IMR-90 (cell line): Measurements from ENCODE around the gene PRAMEF11.

Experiments used
- BHLHE40 ChIP-seq: fragments of 150-350 bp; IDR thresholded peaks from 2 replicates; pipeline ENCODE4 v1.6.1; 2016; ENCODE audit warnings: mild to moderate bottlenecking, low read depth, low read length
- CEBPB ChIP-seq: IDR thresholded peaks from 2 replicates; pipeline ENCODE4 v1.6.1; 2012; ENCODE audit warnings: low read depth, low read length, improper control_type of control experiment
- CHD1 ChIP-seq: IDR thresholded peaks from 2 replicates; pipeline ENCODE4 v1.6.1; 2012; ENCODE audit warnings: low read depth, low read length, improper control_type of control experiment
- FOS ChIP-seq: fragments of 150-350 bp; IDR thresholded peaks from 2 replicates; pipeline ENCODE4 v1.6.1; 2016; ENCODE audit warnings: low read depth, low read length
- MAZ ChIP-seq: IDR thresholded peaks from 2 replicates; pipeline ENCODE4 v1.6.1; 2012; ENCODE audit warnings: low read depth, mild to moderate bottlenecking, low read length, improper control_type of control experiment, moderate library complexity, borderline replicate concordance
- MXI1 ChIP-seq: IDR thresholded peaks from 2 replicates; pipeline ENCODE4 v1.6.1; 2012; ENCODE audit warnings: low read depth, mild to moderate bottlenecking, low read length, moderate library complexity, borderline replicate concordance
- NFE2L2 ChIP-seq: fragments of 150-350 bp; IDR thresholded peaks from 2 replicates; pipeline ENCODE4 v1.6.1; 2016; ENCODE audit warnings: low read depth, mild to moderate bottlenecking, low read length
- POLR2A ChIP-seq: IDR thresholded peaks from 2 replicates; pipeline ENCODE4 v1.6.1; 2012; ENCODE audit warnings: mild to moderate bottlenecking, low read depth, low read length
- RAD21 ChIP-seq: IDR thresholded peaks from 2 replicates; pipeline ENCODE4 v1.6.1; 2012; ENCODE audit warnings: low read length, improper control_type of control experiment
- RCOR1 ChIP-seq: IDR thresholded peaks from 2 replicates; pipeline ENCODE4 v1.6.1; 2012; ENCODE audit warnings: mild to moderate bottlenecking, low read length, improper control_type of control experiment; ENCODE audit not compliant: insufficient replicate concordance
- RFX5 ChIP-seq: IDR thresholded peaks from 2 replicates; pipeline ENCODE4 v1.8.0; 2012; ENCODE audit warnings: low read depth, mild to moderate bottlenecking, low read length, moderate library complexity
- SMC3 ChIP-seq: fragments of 150-350 bp; IDR thresholded peaks from 2 replicates; pipeline ENCODE4 v1.6.1; 2016; ENCODE audit warnings: low read depth, mild to moderate bottlenecking, antibody characterized with exemption, low read length, moderate library complexity
- USF2 ChIP-seq: fragments of 150-350 bp; IDR thresholded peaks from 2 replicates; pipeline ENCODE4 v1.6.1; 2017; ENCODE audit warnings: mild to moderate bottlenecking, antibody characterized with exemption, low read length, low read depth
- TF ChIP-seq, protein P1 (sequence below): conservative IDR thresholded peaks from 2 replicates; pipeline ENCODE4 v1.5.1; 2012; ENCODE audit warnings: mild to moderate bottlenecking, low read depth, low read length, improper control_type of control experiment

DNA sequence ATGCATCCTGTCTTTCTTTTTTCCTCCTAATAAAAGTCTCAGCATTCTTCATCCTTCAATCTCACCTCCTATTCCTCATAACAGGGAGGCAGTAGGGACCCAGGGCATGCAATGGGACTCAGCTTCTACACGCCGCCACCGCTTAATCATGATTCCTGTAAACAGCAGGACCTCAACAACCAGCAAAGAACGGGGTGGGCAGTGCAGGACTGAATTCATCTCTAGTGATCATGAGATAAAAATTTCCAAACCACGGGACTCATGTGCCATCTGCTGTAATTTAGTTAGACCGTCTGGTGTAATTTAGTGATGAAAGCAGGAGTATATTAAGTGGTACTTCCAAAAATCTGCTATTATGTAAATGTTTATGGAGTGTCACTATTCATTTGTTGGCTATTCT lies 52.3 kb downstream of the PRAMEF11 start:
- TF ChIP-seq SMC3 = no peak
- TF ChIP-seq, protein P1, sequence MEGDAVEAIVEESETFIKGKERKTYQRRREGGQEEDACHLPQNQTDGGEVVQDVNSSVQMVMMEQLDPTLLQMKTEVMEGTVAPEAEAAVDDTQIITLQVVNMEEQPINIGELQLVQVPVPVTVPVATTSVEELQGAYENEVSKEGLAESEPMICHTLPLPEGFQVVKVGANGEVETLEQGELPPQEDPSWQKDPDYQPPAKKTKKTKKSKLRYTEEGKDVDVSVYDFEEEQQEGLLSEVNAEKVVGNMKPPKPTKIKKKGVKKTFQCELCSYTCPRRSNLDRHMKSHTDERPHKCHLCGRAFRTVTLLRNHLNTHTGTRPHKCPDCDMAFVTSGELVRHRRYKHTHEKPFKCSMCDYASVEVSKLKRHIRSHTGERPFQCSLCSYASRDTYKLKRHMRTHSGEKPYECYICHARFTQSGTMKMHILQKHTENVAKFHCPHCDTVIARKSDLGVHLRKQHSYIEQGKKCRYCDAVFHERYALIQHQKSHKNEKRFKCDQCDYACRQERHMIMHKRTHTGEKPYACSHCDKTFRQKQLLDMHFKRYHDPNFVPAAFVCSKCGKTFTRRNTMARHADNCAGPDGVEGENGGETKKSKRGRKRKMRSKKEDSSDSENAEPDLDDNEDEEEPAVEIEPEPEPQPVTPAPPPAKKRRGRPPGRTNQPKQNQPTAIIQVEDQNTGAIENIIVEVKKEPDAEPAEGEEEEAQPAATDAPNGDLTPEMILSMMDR = no peak
- no peak for TF ChIP-seq MXI1
- TF ChIP-seq POLR2A = no peak
- no peak for TF ChIP-seq CHD1
- TF ChIP-seq RFX5 = no peak
- no peak for TF ChIP-seq RAD21
- no peak for TF ChIP-seq NFE2L2
- no peak for TF ChIP-seq USF2
- no peak for TF ChIP-seq MAZ
- TF ChIP-seq CEBPB = no peak
- TF ChIP-seq RCOR1 = no peak
- TF ChIP-seq BHLHE40 = no peak
- TF ChIP-seq FOS = no peak
